NCI-H69 (cell line): Measurements from ENCODE around the gene ADCY5.
A peak's percentile ranks its signal among the peaks of the same experiment; 100 is the strongest.

Source experiments
- DNase-seq: peaks from one replicate; lab custom pipeline; 2025; lab: John Stamatoyannopoulos, UW

ADCY5 gene

DNA sequence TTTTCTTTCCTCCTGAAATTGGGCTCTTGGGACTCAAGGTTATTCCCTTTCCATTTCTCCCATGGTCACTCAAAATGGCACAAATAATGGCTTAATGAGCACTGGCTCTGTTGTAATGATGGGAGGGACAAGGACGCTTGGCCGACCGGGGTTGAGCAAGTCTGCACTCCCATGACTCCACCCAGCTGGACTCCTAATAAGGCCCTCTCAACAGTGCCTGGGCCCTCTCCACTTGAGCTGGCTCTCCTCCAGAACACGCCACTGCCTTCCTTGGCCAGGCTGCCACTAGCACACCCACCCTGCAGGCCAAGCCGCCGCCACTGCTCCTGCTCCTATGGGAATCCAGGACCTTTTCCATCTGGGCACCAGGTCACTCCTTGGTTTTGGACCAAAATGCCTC lies 42.3 kb downstream of the ADCY5 start:
- DNase-seq = peak; percentile 8

DNA sequence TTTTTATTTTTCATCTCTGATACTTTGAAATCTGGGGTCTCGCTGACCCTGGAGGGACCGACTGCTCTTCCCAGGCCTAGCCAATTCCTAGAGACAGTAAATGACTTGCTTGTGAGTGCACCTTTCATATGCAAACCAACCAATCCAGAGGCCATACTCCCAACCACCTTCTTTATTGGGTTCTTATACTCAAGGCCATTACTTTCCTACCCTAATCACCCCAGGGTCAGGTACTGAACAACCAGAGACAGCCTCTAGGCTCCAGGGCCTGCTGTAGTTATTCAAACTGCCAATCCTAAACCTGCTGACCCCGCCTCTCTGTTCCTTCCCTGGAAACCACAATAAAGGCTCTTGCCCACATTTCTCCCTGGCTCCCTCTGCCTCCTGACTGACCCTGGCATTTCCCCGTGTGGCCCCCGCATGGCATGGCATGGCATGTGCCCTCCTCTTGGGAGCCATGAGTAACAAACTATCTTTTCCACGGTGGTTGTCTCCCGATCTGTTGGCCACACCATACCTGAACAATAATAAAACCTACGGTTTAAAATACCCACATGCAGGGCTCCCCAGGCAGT lies 42.9 kb downstream of the ADCY5 start:
- no peak for DNase-seq

DNA sequence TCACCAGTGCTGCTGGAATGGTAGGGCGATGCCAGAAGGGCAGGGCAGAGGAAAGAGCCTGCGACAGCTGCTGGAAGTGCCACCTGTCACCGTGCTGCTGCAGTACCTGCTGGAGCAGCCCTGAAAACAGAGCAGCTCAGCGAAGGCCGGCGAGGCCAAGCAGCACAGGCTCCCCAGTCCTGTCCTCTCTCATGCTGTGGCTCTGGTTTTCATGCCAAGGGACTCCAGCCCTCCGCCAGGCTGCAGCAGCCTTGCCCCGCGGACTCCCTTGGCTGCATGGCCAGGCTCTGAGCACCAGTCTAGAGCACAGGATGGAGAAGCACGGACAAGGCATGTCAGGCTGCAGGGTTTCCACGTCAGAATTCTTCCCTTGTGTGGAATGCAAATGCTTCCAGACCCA lies 43.9 kb downstream of the ADCY5 start:
- no peak for DNase-seq

DNA sequence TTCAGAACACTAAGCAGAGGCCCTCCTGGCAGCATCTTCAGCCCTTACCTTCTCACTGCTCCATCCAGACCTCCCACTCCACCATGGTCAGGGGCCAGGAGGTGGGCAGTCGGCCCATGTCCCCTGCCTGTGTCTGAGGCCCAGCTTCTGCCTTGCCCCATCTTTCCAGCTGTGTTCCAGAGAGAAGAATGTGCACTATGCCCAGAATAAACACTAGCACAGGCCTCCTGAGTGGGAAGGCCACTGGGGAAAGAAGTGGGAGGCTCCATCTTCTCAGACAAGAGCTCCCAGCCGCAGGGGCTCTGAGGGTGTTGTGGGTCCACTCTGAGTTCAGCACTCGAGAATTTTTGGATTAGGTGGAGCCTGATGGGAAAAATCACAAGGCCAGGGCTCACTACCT lies 44.5 kb downstream of the ADCY5 start:
- no peak for DNase-seq

DNA sequence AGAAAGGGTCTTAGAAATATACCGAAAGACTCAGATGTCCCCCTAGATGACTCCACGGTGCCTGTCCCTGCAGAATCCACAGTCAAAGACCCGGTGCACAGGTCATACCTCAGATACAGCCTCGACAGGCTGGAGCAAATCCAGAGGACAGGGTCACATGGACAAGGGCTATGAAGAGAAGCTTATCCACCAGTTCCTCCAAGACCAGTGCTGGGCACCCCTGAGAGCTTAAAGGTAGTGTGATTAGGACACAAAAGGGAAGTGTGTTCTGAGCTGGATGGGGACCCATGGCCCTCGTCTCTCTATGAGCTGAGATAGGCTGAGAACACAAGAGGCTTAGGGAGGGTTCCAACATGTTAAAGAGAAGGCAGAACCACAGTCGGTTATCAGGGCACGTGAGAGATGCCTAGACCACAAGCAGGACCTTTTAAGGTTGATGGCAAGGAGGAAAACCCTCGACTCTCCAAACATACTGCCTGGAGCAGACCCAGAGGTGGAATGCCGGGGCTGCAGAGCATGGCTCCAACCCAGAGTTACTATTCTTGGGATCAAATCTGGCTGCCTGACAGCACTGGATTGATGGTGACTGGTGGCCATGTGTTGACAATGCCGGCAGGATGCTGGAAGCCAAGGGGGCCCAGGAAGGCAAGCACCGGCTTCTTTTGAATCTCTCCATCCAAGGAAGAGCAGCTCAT lies 46.9 kb downstream of the ADCY5 start:
- DNase-seq = no peak

DNA sequence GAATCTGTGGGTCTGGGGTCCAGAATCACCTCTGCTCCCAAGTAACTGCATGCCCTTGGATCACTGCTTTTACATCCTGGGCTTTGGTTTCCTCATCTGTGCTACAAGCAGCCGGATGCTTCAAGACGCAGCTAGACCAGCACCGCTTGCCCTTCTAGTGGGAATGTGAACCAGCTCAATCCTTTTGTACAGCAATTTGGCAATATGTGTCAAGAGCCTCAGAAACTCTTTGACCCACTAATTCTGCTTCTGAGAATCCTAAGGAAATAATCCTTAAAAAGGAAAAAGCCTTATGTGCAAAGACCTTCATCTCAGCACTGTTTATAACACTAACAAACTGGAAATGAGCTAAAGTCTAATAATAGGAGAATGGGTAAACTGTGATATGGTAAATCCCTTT lies 48.7 kb downstream of the ADCY5 start:
- no peak for DNase-seq

DNA sequence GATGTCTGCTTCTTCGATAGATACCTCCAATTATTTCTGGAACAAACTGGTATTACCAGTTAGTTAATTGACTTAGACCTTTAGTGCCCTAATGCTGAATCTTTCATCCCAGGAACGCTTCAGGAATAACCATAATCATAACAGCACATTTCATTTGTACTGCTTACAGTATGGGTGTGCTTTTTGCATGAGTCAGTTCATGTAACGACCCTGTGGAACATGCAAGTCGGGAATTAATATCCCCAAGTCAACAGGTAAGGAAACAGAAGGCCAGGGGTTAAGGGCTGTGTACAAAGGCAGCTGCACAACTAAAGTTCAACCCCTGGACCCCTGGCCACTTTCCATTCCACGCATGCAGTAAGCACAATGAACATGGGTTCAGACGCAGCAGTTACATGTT lies 49.2 kb downstream of the ADCY5 start:
- no peak for DNase-seq

DNA sequence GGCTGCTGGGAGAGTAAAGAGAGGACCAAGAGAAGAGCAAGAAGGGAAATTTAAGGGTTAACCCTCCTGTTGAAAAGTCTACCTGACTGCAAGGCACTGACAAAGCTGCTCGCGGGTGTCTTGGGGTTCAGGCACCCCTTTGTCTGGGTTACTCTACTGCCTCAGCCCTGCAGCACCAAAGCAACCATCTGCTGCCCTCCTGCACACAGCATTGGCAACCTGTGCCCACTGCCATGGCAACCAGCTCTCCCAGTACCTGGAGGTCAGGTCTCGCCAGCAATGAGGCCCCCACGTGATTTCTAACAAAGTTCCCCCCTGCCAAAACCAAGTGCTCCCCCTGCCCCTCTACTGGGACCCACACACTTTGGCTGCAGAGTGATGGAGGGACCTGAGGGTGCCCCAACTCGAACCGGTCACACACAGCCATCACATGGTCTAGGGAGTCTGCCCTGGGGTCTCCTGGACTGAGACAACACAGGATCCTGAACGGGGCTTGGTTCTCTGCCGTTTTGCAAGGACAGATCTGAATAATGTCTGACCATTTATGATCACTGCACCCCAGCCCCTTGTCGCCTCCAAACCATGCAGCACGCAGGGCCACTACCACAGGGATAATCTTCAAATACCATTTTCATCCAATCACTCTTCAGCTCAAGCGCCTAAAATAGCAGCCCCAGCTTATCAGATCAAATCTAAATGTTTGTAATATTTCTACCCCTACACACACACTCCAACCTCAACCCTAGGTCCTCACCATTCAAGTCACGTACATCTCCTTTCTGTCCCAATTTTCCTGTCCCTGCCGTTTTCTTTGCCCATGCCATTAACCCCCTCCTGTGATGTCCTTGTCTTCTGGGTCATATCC lies 50.7 kb downstream of the ADCY5 start:
- peak; percentile 7 for DNase-seq

DNA sequence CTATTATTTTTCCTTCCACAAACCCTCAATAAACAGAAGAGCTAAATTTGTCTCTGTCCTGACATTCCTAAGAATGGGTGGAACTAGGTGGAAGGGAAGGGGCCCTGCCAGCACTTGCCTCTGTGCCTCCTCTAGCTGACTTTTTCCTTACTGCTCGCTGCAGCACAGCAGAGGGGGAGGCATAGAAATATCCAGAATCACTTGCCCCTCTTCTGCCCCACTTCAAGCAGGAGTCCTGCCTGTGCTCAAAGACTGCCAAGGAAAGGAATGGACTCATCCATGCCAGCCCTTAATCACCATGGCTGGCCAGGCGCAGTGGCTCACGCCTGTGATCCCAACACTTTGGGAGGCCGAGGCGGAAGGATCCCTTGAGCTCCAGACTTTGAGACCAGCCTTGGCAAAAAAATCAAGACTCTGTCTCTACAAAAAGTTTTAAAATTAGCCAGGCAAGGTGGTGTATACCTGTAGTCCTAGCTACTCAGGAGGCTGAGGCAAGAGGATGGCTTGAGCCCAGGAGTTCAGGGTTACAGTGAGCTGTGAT lies 51.8 kb downstream of the ADCY5 start:
- DNase-seq = no peak

DNA sequence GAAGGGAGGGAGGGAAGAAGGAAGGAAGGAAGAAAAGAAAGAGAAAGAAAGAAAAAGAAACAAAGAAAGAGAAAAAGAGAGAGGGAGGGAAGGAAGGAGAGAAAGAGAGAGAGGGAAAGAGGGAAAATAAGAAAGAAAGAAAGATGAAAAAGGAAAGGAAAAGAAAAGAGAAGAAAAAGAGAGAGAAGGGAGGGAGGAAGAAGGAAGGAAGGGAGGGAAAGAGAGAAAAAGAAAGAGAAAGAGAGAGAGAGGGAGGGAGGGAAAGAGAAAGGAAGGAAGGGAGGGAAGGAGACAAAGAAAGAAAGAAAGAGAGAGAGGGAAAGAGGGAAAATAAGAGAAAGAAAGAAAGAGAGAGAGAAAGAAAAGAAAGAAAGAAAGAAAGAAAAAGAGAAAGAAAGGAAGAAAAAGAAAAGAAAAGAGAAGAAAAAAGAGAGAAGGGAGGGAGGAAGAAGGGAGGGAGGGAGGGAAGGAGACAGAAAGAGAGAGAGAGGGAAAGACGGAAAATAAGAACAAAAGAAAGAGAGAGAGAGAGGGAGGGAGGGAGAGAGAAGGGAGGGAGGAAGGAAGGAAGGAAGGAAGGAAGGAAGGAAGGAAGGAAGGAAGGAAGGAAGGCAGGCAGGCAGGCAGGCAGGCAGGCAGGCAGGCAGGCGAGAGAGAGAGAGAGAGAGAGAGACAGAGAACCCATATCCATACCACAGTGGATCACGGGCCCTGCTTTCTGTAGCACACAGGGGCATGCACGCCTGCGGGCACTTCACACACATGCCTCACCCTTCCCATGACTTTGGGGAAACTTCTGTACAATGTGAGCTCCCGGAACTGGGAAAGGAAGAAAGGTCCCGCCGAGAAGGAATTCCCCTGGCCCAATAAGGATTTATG lies 52.5 kb downstream of the ADCY5 start:
- no peak for DNase-seq

DNA sequence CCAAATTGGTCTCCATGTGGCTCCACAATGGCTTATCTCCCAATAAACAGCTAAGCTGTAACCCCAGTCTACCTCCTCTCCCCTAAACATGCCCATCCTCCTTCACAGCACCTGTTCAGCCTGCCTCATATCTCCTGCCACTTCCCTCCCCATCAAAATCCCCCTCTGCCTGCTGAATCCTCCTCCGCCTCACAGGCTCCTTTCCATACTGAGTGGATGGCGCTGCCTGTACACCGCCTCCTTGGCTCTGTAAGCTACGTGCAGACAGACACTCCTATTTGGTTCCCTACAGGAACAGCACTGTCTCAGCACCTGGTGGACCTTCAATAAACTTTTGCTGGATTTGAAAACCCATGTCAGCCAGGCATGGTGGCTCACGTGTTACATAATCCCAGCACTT lies 53.7 kb downstream of the ADCY5 start:
- no peak for DNase-seq

DNA sequence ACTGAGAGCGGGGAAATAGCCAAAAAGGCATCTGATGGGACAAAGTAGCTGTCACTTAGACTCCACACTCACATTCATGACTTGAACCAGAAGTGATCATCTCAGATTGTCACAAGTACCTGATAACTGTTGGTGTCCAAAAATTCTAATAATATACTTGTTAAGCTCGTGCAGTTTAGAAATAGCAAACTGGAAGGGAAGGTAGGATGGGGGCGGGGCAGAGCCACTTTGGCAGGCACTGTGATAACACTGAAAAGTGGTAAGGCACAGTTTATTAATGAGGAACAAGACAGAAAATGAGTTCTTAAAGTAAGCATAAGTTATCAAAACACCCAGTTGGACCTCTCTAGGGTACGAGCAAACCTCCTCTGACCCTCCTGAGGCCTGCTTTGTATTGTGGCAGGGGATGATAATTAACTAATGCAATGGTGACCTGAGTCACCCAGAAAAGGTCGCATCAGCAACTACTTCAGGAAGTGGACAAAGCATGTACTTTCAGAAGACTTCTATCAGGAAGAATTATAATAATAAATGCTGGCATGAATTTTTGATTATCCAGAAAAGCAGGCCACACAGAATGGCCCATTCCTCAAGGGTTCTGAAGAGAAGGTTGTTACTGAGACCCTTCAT lies 54.4 kb downstream of the ADCY5 start:
- no peak for DNase-seq

DNA sequence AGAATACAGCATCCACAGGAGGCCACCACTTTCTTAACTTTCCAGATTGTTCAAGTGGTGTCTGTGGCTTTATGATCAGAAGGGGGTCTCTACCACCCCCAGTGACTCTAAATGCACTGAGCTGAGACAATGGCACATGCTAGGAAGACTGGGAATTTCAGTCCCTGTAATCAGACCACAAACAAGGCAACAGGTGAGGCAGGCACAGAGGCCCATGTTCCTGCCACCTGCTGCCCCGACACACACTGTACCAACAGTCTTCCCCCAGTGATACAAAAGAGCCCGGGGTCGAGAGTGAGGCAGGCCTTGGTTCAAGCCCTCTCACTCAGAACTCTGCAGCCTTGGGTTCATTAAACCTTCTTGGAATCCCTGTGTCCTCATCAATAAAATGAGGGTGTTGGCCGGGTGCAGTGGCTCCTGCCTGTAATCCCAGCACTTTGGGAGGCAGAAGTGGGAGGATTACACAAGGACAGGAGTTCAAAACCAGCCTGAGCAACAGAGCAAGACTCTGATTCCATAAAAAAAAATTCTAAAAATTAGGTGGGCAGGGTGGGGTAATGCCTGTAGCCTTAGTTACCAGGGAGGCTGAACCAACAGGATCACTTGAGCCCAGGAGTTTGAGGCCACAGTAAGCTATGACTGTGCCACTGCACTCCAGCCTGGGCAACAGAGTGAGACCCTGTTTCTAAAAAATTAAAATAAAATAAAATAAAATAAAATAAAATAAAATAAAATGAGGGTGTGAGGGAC lies 55.8 kb downstream of the ADCY5 start:
- DNase-seq = peak; percentile 18

DNA sequence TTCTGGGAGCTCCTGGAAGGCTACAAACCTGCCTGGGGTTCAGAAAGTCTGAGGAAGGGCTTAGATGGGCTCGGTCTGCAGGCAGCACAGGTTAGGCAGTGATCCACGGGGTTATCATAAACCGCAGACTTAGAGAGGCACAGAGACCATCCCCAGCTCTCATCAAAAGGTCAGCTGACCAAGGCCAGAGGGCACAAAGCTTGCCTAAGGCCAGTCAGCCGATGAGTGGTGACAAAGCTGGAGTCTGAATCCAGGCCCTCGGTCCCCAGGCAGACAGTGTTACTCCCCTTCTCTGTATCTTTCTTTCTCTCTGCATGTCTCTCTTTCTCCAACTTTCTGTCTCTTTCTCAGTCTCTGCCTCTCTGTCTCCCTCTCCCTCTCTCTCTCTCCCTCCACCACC lies 56.5 kb downstream of the ADCY5 start:
- no peak for DNase-seq

DNA sequence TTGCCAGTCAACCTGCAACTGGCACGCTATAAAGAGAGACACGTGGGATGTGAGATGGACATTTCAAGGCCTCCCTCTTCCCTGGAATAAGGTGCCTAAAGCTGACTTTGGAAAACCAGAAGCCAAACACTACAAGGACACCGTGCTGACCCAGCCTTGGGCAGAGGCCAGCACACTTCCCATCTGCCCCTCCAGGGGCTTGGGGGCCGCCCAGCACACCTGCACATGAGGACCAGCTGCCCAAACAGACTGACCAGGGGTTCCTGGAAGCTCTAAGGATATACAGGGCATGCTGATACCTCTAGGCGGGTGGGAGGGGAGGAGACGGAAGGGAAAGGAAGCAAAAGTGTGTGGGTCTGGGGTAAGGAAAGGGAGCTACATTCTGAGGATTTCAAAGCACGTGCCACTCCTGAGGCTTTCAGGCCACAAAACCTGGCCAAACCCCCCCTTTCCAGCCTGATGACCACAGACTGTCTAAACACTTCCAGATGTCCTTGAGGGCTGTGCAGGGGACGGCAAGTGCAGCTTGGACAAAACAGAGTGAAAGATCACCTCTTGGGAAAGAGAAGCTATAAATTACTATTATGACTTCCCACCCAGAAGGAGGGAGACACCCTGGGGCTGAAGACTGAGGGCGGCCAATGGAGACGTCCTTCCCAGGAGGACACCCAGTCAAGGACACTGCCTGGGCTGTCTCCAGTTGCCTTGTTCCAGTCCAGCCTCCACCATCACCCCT lies 57.9 kb downstream of the ADCY5 start:
- DNase-seq = peak; percentile 53

DNA sequence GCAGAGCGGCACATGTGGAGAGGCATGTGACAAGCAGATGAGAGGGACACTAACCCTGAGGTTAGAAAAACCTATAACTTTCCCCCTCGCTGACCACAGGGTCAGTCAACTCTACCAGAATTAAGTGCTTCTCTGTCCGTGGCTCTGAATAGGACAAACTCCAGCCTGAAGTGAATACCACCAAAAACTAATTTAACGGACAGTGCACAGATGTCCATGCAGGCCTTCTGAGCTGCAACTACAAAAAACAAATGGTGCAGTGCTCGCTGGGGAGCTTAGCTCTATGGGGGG lies 59.3 kb downstream of the ADCY5 start:
- DNase-seq = no peak

DNA sequence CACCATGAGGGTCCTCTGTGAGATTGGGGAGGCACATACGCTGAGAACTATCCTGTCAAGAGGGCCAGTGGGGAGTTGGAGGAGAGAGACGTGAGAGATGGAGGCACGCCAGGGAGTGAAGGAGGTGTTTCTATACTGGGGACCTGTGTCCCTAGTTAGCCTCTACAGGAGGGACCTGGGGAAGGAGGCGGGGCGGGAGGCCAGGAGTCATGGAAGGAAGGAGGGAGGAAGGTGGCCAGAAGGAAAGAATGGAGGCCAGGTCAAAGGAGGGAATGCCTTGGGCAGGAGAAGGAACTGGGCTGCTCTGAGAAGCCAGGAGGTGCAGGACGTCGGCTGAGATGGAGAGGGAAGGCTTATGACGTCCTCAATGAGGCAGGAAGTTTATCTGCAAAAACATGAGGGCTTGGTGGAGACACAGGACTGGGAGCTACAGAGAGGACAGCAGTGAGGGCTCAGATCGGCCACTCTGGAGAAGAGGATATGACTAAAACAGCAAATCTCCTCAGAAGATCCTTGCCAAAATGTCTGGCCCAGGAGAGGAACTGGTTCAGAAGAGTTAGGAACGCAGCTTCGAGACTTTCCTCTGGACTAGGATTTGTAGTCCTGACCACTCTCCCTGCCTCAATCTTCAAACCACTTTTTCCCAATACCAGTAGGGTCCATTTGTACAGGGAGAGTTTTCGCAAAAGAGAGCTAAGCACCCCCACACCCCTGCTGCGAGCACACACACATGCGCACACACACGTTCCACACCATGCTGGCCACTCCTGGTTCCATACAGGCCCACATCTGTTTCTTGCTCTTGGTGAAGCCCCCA lies 59.9 kb downstream of the ADCY5 start:
- DNase-seq = no peak

DNA sequence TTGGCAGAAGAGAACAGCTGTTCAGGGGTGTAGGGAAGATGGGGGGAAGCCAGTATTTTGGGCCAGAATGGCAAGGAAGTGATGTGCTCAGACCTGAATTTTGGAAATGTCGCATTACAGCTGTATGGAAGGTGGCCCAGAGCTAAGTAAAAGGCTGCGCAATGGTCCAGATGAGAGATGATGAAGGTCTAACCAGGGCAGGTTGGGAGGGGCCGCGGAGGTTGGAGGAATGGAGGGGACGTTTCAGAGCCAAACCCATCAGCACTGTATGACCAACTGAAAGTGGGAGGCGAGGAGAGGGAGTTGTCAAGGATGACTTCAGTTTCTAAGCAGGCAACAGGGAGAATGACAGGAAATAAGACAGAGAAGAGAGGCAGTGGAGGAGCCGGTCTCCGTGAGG lies 60.8 kb downstream of the ADCY5 start:
- no peak for DNase-seq

DNA sequence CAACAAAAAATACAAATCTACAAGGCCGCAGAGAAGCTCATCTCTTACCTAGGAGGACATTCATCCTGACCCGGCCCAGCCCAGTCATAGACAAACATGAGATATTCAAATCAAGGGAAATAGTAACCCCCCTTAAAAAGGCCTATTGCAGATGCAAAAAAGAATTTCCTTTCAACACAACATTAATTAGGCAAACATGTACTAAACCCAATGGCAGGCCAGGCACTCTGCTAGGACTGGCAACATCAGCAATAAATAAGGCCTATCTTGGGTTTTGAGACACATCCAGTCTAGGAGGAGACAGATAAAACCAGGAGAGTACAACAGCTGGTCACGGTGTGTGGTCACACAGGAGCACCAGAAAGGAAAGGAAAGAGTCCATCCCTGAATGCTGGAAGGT lies 61.4 kb downstream of the ADCY5 start:
- DNase-seq = no peak
